Lung (tissue), 12 donors: ENCODE data around the gene SSX2IP. TPM values are rescaled to one million over a fixed set of nuclear protein-coding genes. Genes with fewer than 3 reads are reported as not detected.

Experiments used
- ATAC-seq: fragments of 200-7000 bp; cut with Tn5 transposase; one replicate; pipeline ENCODE4 v1.9.1; 2020; ENCODE audit warnings: moderate number of reproducible peaks; ENCODE audit not compliant: insufficient read depth, low FRiP score
- DNase-seq, 3 donors: peaks; one replicate each; pipeline ENCODE4 v3.0.0-alpha.2; 2013 to 2017
- H3K27ac ChIP-seq, 2 donors: one replicate each; pipeline ENCODE4 v1.5.1; 2013; ENCODE audit warnings: mild to moderate bottlenecking in 2 of 2, moderate library complexity in 2 of 2, control low read depth in 1 of 2, inconsistent platforms in 1 of 2, low read depth in 1 of 2, low read length in 1 of 2
- H3K27me3 ChIP-seq, 3 donors: one replicate each; pipeline ENCODE4 v1.5.1; 2013; ENCODE audit warnings: low read length in 2 of 3; ENCODE audit not compliant: control insufficient read depth in 3 of 3, insufficient read depth in 3 of 3
- H3K36me3 ChIP-seq, 4 donors: one replicate each; pipeline ENCODE4 v1.5.1; 2013; ENCODE audit warnings: low read length in 4 of 4, mild to moderate bottlenecking in 1 of 4, moderate library complexity in 1 of 4; ENCODE audit not compliant: control insufficient read depth in 4 of 4, insufficient read depth in 4 of 4
- H3K4me1 ChIP-seq, 5 donors: one replicate each; pipeline ENCODE4 v1.5.1; 2013; ENCODE audit warnings: low read length in 5 of 5, mild to moderate bottlenecking in 2 of 5, moderate library complexity in 1 of 5; ENCODE audit not compliant: control insufficient read depth in 5 of 5, insufficient read depth in 5 of 5
- H3K4me3 ChIP-seq: one replicate; pipeline ENCODE4 v1.5.1; 2013; ENCODE audit warnings: mild to moderate bottlenecking, control low read depth, moderate library complexity
- H3K9ac ChIP-seq, 2 donors: one replicate each; pipeline ENCODE4 v1.5.1; 2013; ENCODE audit warnings: low read length in 2 of 2, control low read depth in 1 of 2; ENCODE audit not compliant: insufficient read depth in 1 of 2
- H3K9me3 ChIP-seq, 4 donors: one replicate each; pipeline ENCODE4 v1.5.1; 2013; ENCODE audit warnings: low read length in 3 of 4, mild to moderate bottlenecking in 1 of 4, moderate library complexity in 1 of 4; ENCODE audit not compliant: control insufficient read depth in 4 of 4, insufficient read depth in 3 of 4
- CTCF ChIP-seq: IDR thresholded peaks from 2 replicates; pipeline ENCODE4 v1.5.1; 2012; ENCODE audit warnings: mild to moderate bottlenecking; ENCODE audit errors: control extremely low read depth, extremely low read depth
- WGBS, 2 donors: extraction: QIAGEN DNeasy Blood & Tissue Kit; methylation state at CpG; one replicate each; pipeline ENCODE4 v1.1.7; 2013; 5-methylcytosine and 5-hydroxymethylcytosine counted together
- polyA plus RNA-seq, 2 donors: library from polyadenylated mRNA; stranded (reverse); fragments of 200-250 nt; gene quantifications; one replicate each; pipeline ENCODE4 v1.2.1, GENCODE V29; 2013
- total RNA-seq, 2 donors: library from RNA; depleted of rRNA in 1 of 2; stranded (reverse); fragments of >200 nt in 1 of 2; gene quantifications; one replicate each; pipeline ENCODE4 v1.2.1, GENCODE V29; 2014 to 2021
- donor health status: control.
- donor health status: control.
- donor health status: Bipolar disorder and iron deficiency.
- donor health status: healthy.
- donor health status: DM: yes; HTN: yes; CAD: no.

Gene SSX2IP
- total and polyA plus RNA-seq, 4 donors: 2.7 to 12.1 (median 5.1) TPM

- DNase-seq (no peak), ATAC-seq (no peak)
- H3K4me3 ChIP-seq: no peak overlapping the region
- WGBS, 2 donors: 97 to 99% methylated on average over 3 of the region's 3 CpGs
- H3K27me3 ChIP-seq: no peaks in the 10 kb centered on the region
- no peaks in the 10 kb centered on the region for H3K9me3 ChIP-seq
- H3K4me1 ChIP-seq: no peaks in the 10 kb centered on the region
- no peak overlapping the region for H3K27ac ChIP-seq
- no peak for TF ChIP-seq CTCF
- no peak overlapping the region for H3K9ac ChIP-seq
- no peaks in the 10 kb centered on the region for H3K36me3 ChIP-seq
These were observed 24.5 kb downstream of the SSX2IP start for GRCh38 chr1:84665703-84666317.

GRCh38 chr1:84653130-84653677 is 37.1 kb downstream of the SSX2IP start:
- no peak for TF ChIP-seq CTCF
- Histone ChIP-seq H3K36me3 (peaks cover 5 to 12% (median 9%) of the 10 kb centered on the region in 4 donors), H3K4me3 (no peak overlapping the region), H3K9ac (no peak overlapping the region), H3K4me1 (no peaks in the 10 kb centered on the region), H3K9me3 (no peaks in the 10 kb centered on the region), H3K27me3 (no peaks in the 10 kb centered on the region), H3K27ac (no peak overlapping the region)
- 93 to 95% methylated on average over 2 of the region's 2 CpGs for WGBS, 2 donors
- ATAC-seq (no peak), DNase-seq (no peak)

GRCh38 chr1:84644472-84644871 is 45.8 kb downstream of the SSX2IP start:
- no peak overlapping the region for H3K4me3 ChIP-seq
- no peak for DNase-seq
- TF ChIP-seq CTCF: no peak
- WGBS, 2 donors: 94 to 100% methylated on average over 2 of the region's 2 CpGs
- no peaks in the 10 kb centered on the region for H3K9me3 ChIP-seq
- H3K4me1 ChIP-seq: peaks cover 0 to 2% (median 0%) of the 10 kb centered on the region in 5 donors
- H3K9ac ChIP-seq: no peak overlapping the region
- H3K27me3 ChIP-seq: no peaks in the 10 kb centered on the region
- peaks cover 0 to 2% (median 0%) of the 10 kb centered on the region in 4 donors for H3K36me3 ChIP-seq
- ATAC-seq: no peak
- no peak overlapping the region for H3K27ac ChIP-seq
